SK-N-SH (cell line): ENCODE data around the gene PLEKHA6. TPM values are rescaled to one million over a fixed set of nuclear protein-coding genes. Genes with fewer than 3 reads are reported as not detected.

Experiments used
- CTCF ChIA-PET: fragments of 300-600, 350-600 bp; formaldehyde crosslinking; extraction: SDS; loops from one replicate; lab custom pipeline; 2021; lab: Yijun Ruan, JAX
- POLR2A ChIA-PET: fragments of 350-600 bp; sonication (Branson Sonifier 250); formaldehyde crosslinking; extraction: SDS; loops from one replicate; lab custom pipeline; 2020; ENCODE audit warnings: antibody characterized with exemption, inconsistent platforms; lab: Yijun Ruan, JAX
- DNase-seq: peaks from one replicate; pipeline ENCODE4 v3.0.0; 2012
- H2AFZ ChIP-seq: fragments of 200-600 bp; sonication (generic); 2 replicates; pipeline ENCODE4 v1.8.1; 2016; ENCODE audit warnings: antibody characterized with exemption, mild to moderate bottlenecking, low read depth
- H3F3A ChIP-seq: fragments of 200-600 bp; sonication (generic); replicated peaks from 2 replicates; pipeline ENCODE3; 2016; ENCODE audit warnings: antibody characterized with exemption, mild to moderate bottlenecking; ENCODE audit not compliant: insufficient read depth
- H3K27ac ChIP-seq, 2 experiments: fragments of 200-500 bp in 1 of 2; fragments of 200-600 bp in 1 of 2; sonication (Bioruptor generic) in 1 of 2; sonication (generic), shearing (Covaris generic) in 1 of 2; 2 replicates each; pipeline versions ENCODE4 v1.5.1 to v1.6.1; 2014 to 2016; ENCODE audit warnings: low read depth in 2 of 2, inconsistent platforms in 1 of 2, low read length in 1 of 2, mild to moderate bottlenecking in 1 of 2, mixed read lengths in 1 of 2
- H3K27me3 ChIP-seq: fragments of 200-600 bp; sonication (generic), shearing (Covaris generic); 2 replicates; pipeline ENCODE4 v1.6.1; 2016; ENCODE audit warnings: mixed run types; ENCODE audit not compliant: insufficient read depth
- H3K36me3 ChIP-seq, 2 experiments: fragments of 200-500 bp in 1 of 2; fragments of 200-600 bp in 1 of 2; sonication (Bioruptor generic) in 1 of 2; sonication (generic) in 1 of 2; replicated peaks in 1 of 2; 2 replicates each; pipeline versions ENCODE3 to v1.5.1; 2014 to 2016; ENCODE audit warnings: low read length in 1 of 2, mild to moderate bottlenecking in 1 of 2; ENCODE audit not compliant: insufficient read depth in 2 of 2, control insufficient read depth in 1 of 2
- H3K4me1 ChIP-seq, 2 experiments: fragments of 200-500 bp in 1 of 2; fragments of 200-600 bp in 1 of 2; sonication (Bioruptor generic) in 1 of 2; sonication (generic), shearing (Covaris generic) in 1 of 2; 2 replicates each; pipeline versions ENCODE4 v1.5.1 to v1.6.1; 2014 to 2016; ENCODE audit warnings: low read depth in 1 of 2, low read length in 1 of 2, mixed run types in 1 of 2; ENCODE audit not compliant: insufficient read depth in 2 of 2, control insufficient read depth in 1 of 2
- H3K4me2 ChIP-seq: fragments of 200-600 bp; sonication (generic), shearing (Covaris generic); 2 replicates; pipeline ENCODE4 v1.6.1; 2017; ENCODE audit warnings: mixed run types
- H3K4me3 ChIP-seq, 2 experiments: fragments of 200-500 bp in 1 of 2; fragments of 200-600 bp in 1 of 2; sonication (Bioruptor generic) in 1 of 2; sonication (generic), shearing (Covaris generic) in 1 of 2; 2 replicates each; pipeline versions ENCODE4 v1.5.1 to v1.8.1; 2014 to 2016; ENCODE audit warnings: low read depth in 2 of 2, inconsistent platforms in 1 of 2, low read length in 1 of 2, mild to moderate bottlenecking in 1 of 2, mixed read lengths in 1 of 2, moderate library complexity in 1 of 2
- H3K79me2 ChIP-seq: fragments of 200-600 bp; sonication (generic); 2 replicates; pipeline ENCODE4 v1.8.1; 2017; ENCODE audit warnings: mild to moderate bottlenecking; ENCODE audit not compliant: insufficient read depth
- H3K9ac ChIP-seq: fragments of 200-600 bp; sonication (generic); 2 replicates; pipeline ENCODE4 v1.6.1; 2017; ENCODE audit warnings: mixed run types
- H3K9me2 ChIP-seq: fragments of 200-600 bp; sonication (generic); 2 replicates; pipeline ENCODE4 v1.6.1; 2017; ENCODE audit warnings: mixed run types
- H3K9me3 ChIP-seq: fragments of 200-600 bp; sonication (generic); 2 replicates; pipeline ENCODE4 v1.6.1; 2017; ENCODE audit warnings: mixed run types, mild to moderate bottlenecking, moderate library complexity
- H4K20me1 ChIP-seq: fragments of 200-600 bp; sonication (generic); 2 replicates; pipeline ENCODE4 v1.6.1; 2017; ENCODE audit warnings: mild to moderate bottlenecking, mixed run types; ENCODE audit not compliant: insufficient read depth
- CHD2 ChIP-seq: fragments of 150-350 bp; IDR thresholded peaks from 2 replicates; pipeline ENCODE4 v1.6.1; 2018; ENCODE audit warnings: low read length; ENCODE audit not compliant: partially characterized antibody
- EP300 ChIP-seq, 2 experiments: IDR thresholded peaks; 2 replicates each; pipeline versions ENCODE4 v1.4.0 to v1.6.1; 2012; ENCODE audit warnings: borderline replicate concordance in 1 of 2, low read depth in 1 of 2, low read length in 1 of 2
- FOXM1 ChIP-seq: IDR thresholded peaks from 2 replicates; pipeline ENCODE4 v1.4.0; 2012; ENCODE audit warnings: low read depth, mild to moderate bottlenecking
- GATA2 ChIP-seq: sonication (generic); formaldehyde crosslinking; IDR thresholded peaks from 2 replicates; pipeline ENCODE4 v1.5.0; 2020; ENCODE audit warnings: mild to moderate bottlenecking, missing genetic modification reagents
- MXI1 ChIP-seq: IDR thresholded peaks from 2 replicates; pipeline ENCODE4 v1.6.1; 2012; ENCODE audit warnings: mild to moderate bottlenecking, low read depth, low read length, improper control_type of control experiment
- POLR2AphosphoS5 ChIP-seq: IDR thresholded peaks from 2 replicates; pipeline ENCODE4 v1.6.1; 2012; ENCODE audit warnings: low read depth, low read length
- RAD21 ChIP-seq: IDR thresholded peaks from 2 replicates; pipeline ENCODE4 v1.6.1; 2012; ENCODE audit warnings: mild to moderate bottlenecking, low read length
- REST ChIP-seq: IDR thresholded peaks from 2 replicates; pipeline ENCODE4 v1.6.1; 2012; ENCODE audit warnings: mild to moderate bottlenecking, low read depth, low read length, moderate library complexity
- RFX5 ChIP-seq: IDR thresholded peaks from 2 replicates; pipeline ENCODE4 v1.6.1; 2012; ENCODE audit warnings: mild to moderate bottlenecking, improper control_type of control experiment, low read length
- SIN3A ChIP-seq: IDR thresholded peaks from 2 replicates; pipeline ENCODE4 v1.6.1; 2012; ENCODE audit warnings: low read depth, mild to moderate bottlenecking, low read length, moderate library complexity, borderline replicate concordance
- TAF1 ChIP-seq: IDR thresholded peaks from 2 replicates; pipeline ENCODE4 v1.6.1; 2012; ENCODE audit warnings: low read depth, mild to moderate bottlenecking, low read length, moderate library complexity, borderline replicate concordance
- WGBS: methylation state at CpG from one replicate; pipeline ENCODE4 v1.1.6; 2017; ENCODE audit warnings: low lambda C conversion rate; 5-methylcytosine and 5-hydroxymethylcytosine counted together
- polyA plus RNA-seq, 3 experiments: library from polyadenylated mRNA; depleted of rRNA; stranded (reverse); fragments of >200 nt; gene quantifications; 2 replicates each; pipeline ENCODE4 v1.2.3, GENCODE V29; 2012
- TF ChIP-seq, protein P1 (sequence below): fragments of 150-350 bp; IDR thresholded peaks from 2 replicates; pipeline ENCODE4 v1.6.1; 2017; ENCODE audit warnings: antibody characterized with exemption, low read length, low read depth, borderline replicate concordance
- TF ChIP-seq, protein P2 (sequence below): IDR thresholded peaks from 2 replicates; pipeline ENCODE4; 2012

Gene PLEKHA6
- polyA plus RNA-seq, 1 of the 3 experiments (the other 2 are of a cell fraction), result 1.2 TPM

- no peak overlapping the region for H3K4me3 ChIP-seq
- ChIA-PET CTCF (interaction anchor here (1.0 to 3.3 kb wide), 7 partner anchors 12 to 69 kb away, joined by 3 to 15 read pairs (median 9); partner anchors contain the start of gene PLEKHA6), POLR2A (interaction anchor here (0.7 to 3.6 kb wide), 2 partner anchors 8 to 27 kb away, joined by 4 to 12 read pairs; no protein-coding TSS in a partner anchor)
- no peak overlapping the region for H2AFZ ChIP-seq
- peaks cover 9% of the 10 kb centered on the region; the same call in 1 of the 2 replicates for H3K27me3 ChIP-seq
- peak; percentile 46 for DNase-seq
- WGBS, result 85% methylated on average over 10 of the region's 10 CpGs
- no peaks in the 10 kb centered on the region for H3K9me2 ChIP-seq
- H3K9ac ChIP-seq, result no peak overlapping the region
- H3F3A ChIP-seq, result no peaks in the 10 kb centered on the region
- no peaks in the 10 kb centered on the region for H3K9me3 ChIP-seq
- no peak overlapping the region for H3K4me2 ChIP-seq
- no peaks in the 10 kb centered on the region for H3K79me2 ChIP-seq
- no peaks in the 10 kb centered on the region for H4K20me1 ChIP-seq
- no peaks in the 10 kb centered on the region for H3K36me3 ChIP-seq
- peaks cover 0 to 37% of the 10 kb centered on the region in 2 experiments; a peak in 2 of 4 replicates for H3K4me1 ChIP-seq
- no peak for TF ChIP-seq RAD21
- peak in 1 of 2 experiments; percentile 65; a peak in 1 of 4 replicates for TF ChIP-seq EP300 (IDR thresholded peaks at IDR 0.05; ENCODE audit: borderline replicate concordance in 1 of 2, low read depth in 1 of 2, low read length in 1 of 2)
- no peak for TF ChIP-seq CHD2
- peak; percentile 72 for TF ChIP-seq GATA2
- TF ChIP-seq TAF1, result no peak
- TF ChIP-seq REST, result no peak
- peak overlapping the region in 1 of 2 experiments; percentile 80; a peak in 2 of 4 replicates for H3K27ac ChIP-seq
Measured at GRCh38 chr1:204327359-204327758, 32.4 kb downstream of the PLEKHA6 start.

GRCh38 chr1:204326771-204327300 is 32.9 kb downstream of the PLEKHA6 start:
- CTCF ChIA-PET, result interaction anchor here (0.9 to 3.3 kb wide), 7 partner anchors 11 to 253 kb away, joined by 3 to 15 read pairs (median 8); partner anchors contain the start of genes PLEKHA6 and SOX13

More at GRCh38 chr1:204326771-204327300, 32.9 kb downstream of the PLEKHA6 start:
- WGBS, result 88% methylated on average over 6 of the region's 8 CpGs
- DNase-seq, result no peak
- no peak overlapping the region for H3K4me3 ChIP-seq
- no peak overlapping the region for H2AFZ ChIP-seq
- no peaks in the 10 kb centered on the region for H3K79me2 ChIP-seq
- TF ChIP-seq EP300 (IDR thresholded peaks at IDR 0.05; ENCODE audit: borderline replicate concordance in 1 of 2, low read depth in 1 of 2, low read length in 1 of 2) (no peak), SIN3A (no peak), FOXM1 (no peak), RFX5 (no peak), MXI1 (no peak), POLR2AphosphoS5 (no peak)
- TF ChIP-seq, protein P1, sequence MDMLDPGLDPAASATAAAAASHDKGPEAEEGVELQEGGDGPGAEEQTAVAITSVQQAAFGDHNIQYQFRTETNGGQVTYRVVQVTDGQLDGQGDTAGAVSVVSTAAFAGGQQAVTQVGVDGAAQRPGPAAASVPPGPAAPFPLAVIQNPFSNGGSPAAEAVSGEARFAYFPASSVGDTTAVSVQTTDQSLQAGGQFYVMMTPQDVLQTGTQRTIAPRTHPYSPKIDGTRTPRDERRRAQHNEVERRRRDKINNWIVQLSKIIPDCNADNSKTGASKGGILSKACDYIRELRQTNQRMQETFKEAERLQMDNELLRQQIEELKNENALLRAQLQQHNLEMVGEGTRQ, result no peak
- TF ChIP-seq, protein P2, sequence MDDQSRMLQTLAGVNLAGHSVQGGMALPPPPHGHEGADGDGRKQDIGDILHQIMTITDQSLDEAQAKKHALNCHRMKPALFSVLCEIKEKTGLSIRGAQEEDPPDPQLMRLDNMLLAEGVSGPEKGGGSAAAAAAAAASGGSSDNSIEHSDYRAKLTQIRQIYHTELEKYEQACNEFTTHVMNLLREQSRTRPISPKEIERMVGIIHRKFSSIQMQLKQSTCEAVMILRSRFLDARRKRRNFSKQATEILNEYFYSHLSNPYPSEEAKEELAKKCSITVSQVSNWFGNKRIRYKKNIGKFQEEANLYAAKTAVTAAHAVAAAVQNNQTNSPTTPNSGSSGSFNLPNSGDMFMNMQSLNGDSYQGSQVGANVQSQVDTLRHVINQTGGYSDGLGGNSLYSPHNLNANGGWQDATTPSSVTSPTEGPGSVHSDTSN, result no peak
- H3K4me1 ChIP-seq, result peaks cover 0 to 37% of the 10 kb centered on the region in 2 experiments; a peak in 2 of 4 replicates
- H4K20me1 ChIP-seq, result no peaks in the 10 kb centered on the region
- no peaks in the 10 kb centered on the region for H3K9me3 ChIP-seq
- H3K27ac ChIP-seq, result peak overlapping the region in 1 of 2 experiments; percentile 80; a peak in 2 of 4 replicates
- POLR2A ChIA-PET, result interaction anchor here (3.6 kb wide), 1 partner anchor 27 kb away, joined by 12 read pairs; no protein-coding TSS in a partner anchor
- H3K27me3 ChIP-seq, result peaks cover 9% of the 10 kb centered on the region; the same call in 1 of the 2 replicates
- no peaks in the 10 kb centered on the region for H3K9me2 ChIP-seq
- no peak overlapping the region for H3K9ac ChIP-seq
- H3F3A ChIP-seq, result no peaks in the 10 kb centered on the region
- H3K36me3 ChIP-seq, result no peaks in the 10 kb centered on the region
- H3K4me2 ChIP-seq, result no peak overlapping the region
